Measurements from ENCODE around the gene TLK1.

- TF ChIP-seq CTCF (IDR thresholded peaks at IDR 0.05) = no peak
- no peak for TF ChIP-seq POLR2A (IDR thresholded peaks at IDR 0.05)
Observed at GRCh38 chr2:171107803-171108202, 52.9 kb downstream of the TLK1 start.

Data from right lobe of liver (tissue), 4 donors.